GM10847 (cell line): ENCODE measurements around the gene ZNF805.

ENCODE experiments used
- POLR2A ChIP-seq: IDR thresholded peaks from 2 replicates; pipeline ENCODE4 v1.6.1; 2011; ENCODE audit not compliant: insufficient read length; ENCODE audit errors: extremely low read depth

ZNF805 gene

DNA sequence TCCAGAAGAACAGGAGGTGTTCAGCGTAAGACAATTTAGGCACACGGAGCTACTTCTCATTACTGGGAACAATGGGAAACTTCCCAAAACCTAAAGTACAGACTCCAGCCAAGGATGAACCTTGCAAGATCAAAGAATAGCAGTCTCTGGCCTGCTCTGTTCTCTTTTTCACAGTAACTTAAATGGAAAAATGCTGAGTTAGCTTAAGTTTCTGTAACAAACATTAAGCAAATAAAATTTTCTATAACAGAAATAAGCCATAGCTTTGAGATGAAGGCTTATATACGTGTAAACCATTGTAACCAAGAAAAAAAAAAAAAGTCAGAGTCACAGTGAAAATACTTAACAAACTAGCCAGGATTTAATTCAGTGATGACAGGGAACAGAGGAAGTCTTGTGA, 21.6 kb downstream of the ZNF805 start:
- TF ChIP-seq POLR2A: no peak

GRCh38 chr19:57263244-57263741, 22.9 kb downstream of the ZNF805 start:
- TF ChIP-seq POLR2A: no peak

GRCh38 chr19:57267291-57267690, 26.9 kb downstream of the ZNF805 start:
- no peak for TF ChIP-seq POLR2A

DNA sequence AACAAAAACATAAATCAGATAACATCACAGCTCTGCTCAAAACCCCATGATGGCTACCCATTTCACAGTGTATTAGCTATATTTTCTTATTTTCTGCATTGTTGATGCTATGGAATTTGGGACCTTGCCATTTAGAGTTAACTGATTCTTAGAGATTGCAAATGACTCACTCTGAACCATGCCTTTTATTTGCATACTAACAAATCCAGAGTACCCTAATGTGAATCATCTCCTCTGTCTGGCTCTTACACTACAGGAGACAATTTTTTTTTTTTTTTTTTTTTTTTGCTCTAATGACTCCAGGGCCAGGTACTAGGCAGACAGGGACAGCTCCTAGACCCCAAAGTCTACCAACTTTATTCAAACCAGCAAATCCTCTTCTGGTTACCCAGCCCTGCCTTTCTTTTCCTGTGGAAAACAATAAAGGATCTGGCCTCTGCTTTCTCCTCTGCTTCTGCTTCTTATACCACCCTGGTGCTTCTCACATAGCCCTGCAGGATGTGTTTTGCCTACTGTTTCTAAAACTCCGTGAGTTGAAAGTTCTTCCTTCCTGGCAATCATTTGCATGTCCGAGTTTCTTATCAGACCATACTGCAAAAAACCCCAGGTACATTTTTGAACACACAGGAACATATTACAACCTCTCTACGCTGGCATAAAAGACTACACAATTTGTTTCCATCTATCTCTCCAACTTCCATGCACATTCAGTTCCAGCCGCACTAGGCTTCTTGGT, 29.3 kb downstream of the ZNF805 start:
- no peak for TF ChIP-seq POLR2A

DNA sequence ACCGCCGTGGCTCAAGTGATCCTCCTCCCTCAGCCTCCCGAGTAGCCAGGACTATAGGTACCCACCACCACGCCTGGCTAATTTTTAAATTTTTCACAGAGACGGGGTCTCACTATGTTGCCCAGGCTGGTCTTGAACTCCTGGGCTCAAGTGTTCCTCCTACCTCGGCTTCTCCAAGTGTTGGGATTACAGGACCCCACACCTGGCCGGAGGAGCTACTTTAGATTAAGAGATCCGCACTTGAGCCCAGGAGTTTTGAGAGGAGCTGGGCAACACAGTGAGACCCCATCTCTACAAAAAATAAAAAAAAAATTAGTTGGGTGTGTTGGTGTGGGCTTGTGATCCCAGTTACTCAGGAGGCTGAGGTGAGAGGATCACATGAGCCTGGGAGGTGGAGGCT, 30.8 kb downstream of the ZNF805 start:
- no peak for TF ChIP-seq POLR2A

DNA sequence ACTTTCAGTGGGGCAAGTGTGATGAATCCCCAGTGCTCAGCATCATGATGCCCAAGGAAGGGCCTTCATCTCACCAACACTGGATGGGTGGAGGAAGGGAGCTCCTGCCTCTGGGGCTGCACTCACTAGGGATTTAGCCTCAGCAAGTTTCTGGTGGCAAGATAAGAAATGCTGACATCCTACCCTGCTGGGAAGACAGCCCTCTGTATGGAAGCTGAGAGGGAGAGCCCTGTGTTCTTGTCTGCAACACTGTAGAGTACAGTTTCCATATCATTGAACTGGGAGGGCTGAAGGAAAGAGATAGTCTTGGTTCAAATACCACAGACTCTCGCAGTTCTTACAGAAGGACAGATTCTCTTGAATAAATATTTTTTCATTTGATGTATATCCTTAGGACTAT, 32.6 kb downstream of the ZNF805 start:
- TF ChIP-seq POLR2A: no peak

- no peak for TF ChIP-seq POLR2A
These were observed 36.0 kb downstream of the ZNF805 start for GRCh38 chr19:57276430-57276829.

DNA sequence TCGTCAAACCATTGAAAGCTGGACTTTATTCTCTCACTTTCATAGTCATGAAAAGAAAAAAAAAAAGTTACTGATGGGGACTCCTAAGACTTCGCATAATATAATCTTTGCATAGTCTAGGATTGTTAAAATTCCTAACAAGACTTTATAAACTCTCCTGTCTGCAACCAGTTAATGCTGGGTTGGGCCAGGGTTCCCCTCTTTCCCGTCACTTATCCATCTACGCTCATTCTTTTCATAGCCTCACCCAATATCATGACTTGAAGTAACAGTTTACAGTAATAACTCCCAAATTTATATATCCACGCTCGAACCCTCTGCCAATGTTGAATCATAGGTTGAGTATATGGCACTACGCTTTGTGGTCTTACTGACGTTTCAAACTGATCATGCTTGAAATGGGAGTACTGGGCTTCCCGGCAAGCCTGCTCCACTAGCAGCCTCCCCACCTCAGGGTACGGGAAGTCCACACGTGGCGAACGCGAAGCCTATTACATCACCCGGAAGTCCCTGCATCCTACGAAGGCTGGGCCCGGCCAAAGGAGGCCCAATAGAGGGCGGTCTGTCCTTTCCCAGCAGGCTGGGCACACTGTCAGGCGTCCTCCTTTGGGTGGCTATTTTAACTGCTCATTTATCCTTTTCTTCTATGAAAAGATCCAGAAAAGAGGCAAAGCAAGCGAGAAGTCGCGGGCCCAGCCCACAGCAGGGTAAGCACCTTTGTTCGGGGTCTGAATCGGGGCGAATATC, 39.2 kb downstream of the ZNF805 start:
- TF ChIP-seq POLR2A: peak; percentile 35

- peak; percentile 23 for TF ChIP-seq POLR2A
These were observed 39.9 kb downstream of the ZNF805 start, which contains the start of gene ZNF460 for GRCh38 chr19:57280165-57280961. ZNF460 (plus strand) TSS chr19:57280485; CDS start chr19:57280807, 322 bp downstream.

DNA sequence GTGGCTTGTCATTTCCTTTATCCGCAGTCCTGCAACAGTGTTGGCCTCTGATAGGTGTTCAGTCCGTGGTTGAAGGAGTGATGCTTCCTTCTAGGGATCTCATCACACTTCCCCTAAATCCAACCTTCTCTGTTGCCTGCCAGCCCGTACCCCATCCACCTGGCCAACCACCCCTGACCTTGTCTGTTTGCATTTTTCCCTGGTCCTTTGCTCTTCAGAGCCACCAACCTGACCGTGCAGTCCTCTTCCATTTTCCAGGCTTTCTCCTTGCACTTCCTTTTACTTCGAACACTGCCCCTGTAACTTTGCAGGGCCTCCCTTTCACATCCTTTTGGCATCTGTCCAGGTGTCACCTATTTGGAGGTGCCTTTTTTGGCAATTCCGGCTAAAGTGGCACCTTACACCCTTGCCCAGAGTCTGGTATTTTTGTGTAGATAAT, 40.5 kb downstream of the ZNF805 start:
- no peak for TF ChIP-seq POLR2A

GRCh38 chr19:57282011-57282643, 41.7 kb downstream of the ZNF805 start:
- TF ChIP-seq POLR2A: no peak

DNA sequence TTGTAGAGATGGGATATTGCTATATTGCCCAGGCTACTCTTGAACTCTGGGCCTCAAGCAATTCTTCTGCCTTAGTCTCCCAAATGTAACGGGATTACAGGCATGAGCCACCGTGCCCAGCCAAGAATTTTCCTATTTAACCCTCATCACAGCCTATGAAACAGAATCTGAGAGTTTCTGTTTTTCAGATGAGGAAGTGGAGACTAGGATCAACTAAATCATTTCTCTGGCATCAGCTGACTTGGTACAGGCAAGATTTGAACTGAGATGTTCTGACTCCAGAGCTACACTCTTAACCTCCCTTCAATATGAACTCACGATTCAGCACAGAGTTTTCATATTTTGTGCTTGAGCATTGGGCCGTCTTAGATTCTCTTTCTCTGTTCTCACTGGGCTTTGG, 47.9 kb downstream of the ZNF805 start:
- no peak for TF ChIP-seq POLR2A

DNA sequence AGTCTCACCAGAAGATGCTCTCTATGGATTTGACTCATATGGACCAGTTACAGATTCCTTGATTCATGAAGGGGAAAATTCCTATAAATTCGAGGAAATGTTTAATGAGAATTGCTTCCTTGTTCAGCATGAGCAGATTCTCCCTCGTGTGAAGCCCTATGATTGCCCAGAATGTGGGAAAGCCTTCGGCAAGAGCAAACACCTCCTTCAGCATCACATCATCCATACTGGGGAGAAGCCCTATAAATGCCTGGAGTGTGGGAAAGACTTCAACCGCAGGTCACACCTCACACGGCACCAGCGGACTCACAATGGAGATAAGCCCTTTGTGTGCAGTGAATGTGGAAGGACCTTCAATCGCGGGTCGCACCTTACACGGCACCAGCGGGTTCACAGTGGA, 50.5 kb downstream of the ZNF805 start:
- no peak for TF ChIP-seq POLR2A

DNA sequence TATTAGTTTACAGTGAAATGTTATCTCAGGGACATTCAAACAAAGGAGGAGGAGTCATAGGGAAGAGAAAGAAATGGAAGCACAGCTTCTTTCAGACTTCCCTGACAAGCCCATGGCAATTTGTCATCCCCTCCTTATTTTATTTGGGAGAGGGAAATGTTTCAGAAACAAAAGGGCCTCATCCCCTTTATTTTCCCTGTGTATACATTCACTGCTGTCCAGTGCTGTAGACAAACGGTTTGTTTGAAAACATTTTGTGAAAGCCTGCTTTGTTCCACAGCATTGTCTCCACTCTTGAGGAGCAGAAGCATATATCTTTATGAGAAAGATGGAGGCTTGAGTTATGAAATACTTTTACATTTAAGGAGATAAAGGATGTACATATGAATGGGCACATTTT, 52.1 kb downstream of the ZNF805 start:
- no peak for TF ChIP-seq POLR2A

- TF ChIP-seq POLR2A: no peak
These were observed 53.3 kb downstream of the ZNF805 start for GRCh38 chr19:57293719-57294118.
